Common myeloid progenitor, CD34-positive (primary cell): ENCODE data around the gene CLIC3.

Experiments
- CTCF ChIA-PET: fragments of 350-600 bp; sonication (Branson Sonifier 250); formaldehyde crosslinking; loops from one replicate; lab custom pipeline; 2021; ENCODE audit warnings: antibody characterized with exemption; lab: Charles Lee
- POLR2A ChIA-PET: fragments of 350-600 bp; sonication (Branson Sonifier 250); formaldehyde crosslinking; loops from one replicate; lab custom pipeline; 2021; ENCODE audit warnings: antibody characterized with exemption; lab: Charles Lee
- DNase-seq, 3 donors: peaks; one replicate each; pipeline versions ENCODE4 v3.0.0 to v3.0.0-alpha.2; 2013
- H3K27ac ChIP-seq, 2 experiments: 1 replicate in 1 of 2; 2 replicates in 1 of 2; pipeline ENCODE4 v1.7.0; 2013; ENCODE audit warnings: inconsistent platforms in 2 of 2, low read length in 2 of 2, mild to moderate bottlenecking in 2 of 2, low read depth in 1 of 2, moderate library complexity in 1 of 2; ENCODE audit not compliant: severe bottlenecking in 2 of 2, insufficient read depth in 1 of 2, poor library complexity in 1 of 2
- H3K27me3 ChIP-seq, 5 experiments: replicated peaks in 2 of 5; 1 replicate in 3 of 5; 2 replicates in 2 of 5; pipeline versions ENCODE4 v1.6.1 to v1.7.0; 2013; ENCODE audit warnings: low read length in 4 of 5, mild to moderate bottlenecking in 2 of 5, moderate library complexity in 2 of 5, inconsistent platforms in 1 of 5; ENCODE audit not compliant: insufficient read depth in 5 of 5, control insufficient read depth in 4 of 5
- H3K36me3 ChIP-seq, 4 experiments: 1 replicate in 2 of 4; 2 replicates in 2 of 4; pipeline versions ENCODE4 v1.6.1 to v1.7.0; 2013; ENCODE audit warnings: low read length in 3 of 4, control low read depth in 1 of 4, mild to moderate bottlenecking in 1 of 4; ENCODE audit not compliant: control insufficient read depth in 4 of 4, insufficient read depth in 4 of 4
- H3K4me1 ChIP-seq, 4 experiments: 1 replicate in 3 of 4; 2 replicates in 1 of 4; pipeline versions ENCODE4 v1.6.1 to v1.7.1; 2013; ENCODE audit warnings: low read length in 3 of 4, mild to moderate bottlenecking in 3 of 4, control low read depth in 1 of 4, inconsistent platforms in 1 of 4, moderate library complexity in 1 of 4; ENCODE audit not compliant: control insufficient read depth in 4 of 4, insufficient read depth in 4 of 4; ENCODE audit errors: control extremely low read depth in 1 of 4
- H3K4me3 ChIP-seq, 7 experiments: 1 replicate in 4 of 7; 2 replicates in 3 of 7; pipeline versions ENCODE4 v1.5.1 to v1.7.0; 2013; ENCODE audit warnings: mild to moderate bottlenecking in 7 of 7, low read length in 6 of 7, moderate library complexity in 6 of 7, inconsistent platforms in 2 of 7, low read depth in 2 of 7, control low read depth in 1 of 7; ENCODE audit not compliant: insufficient read depth in 4 of 7, control insufficient read depth in 1 of 7; ENCODE audit errors: extremely low read depth in 1 of 7
- H3K9me3 ChIP-seq, 5 experiments: 1 replicate in 4 of 5; 2 replicates in 1 of 5; pipeline versions ENCODE4 v1.6.1 to v1.7.1; 2013; ENCODE audit warnings: low read length in 4 of 5, mild to moderate bottlenecking in 2 of 5, inconsistent platforms in 1 of 5, low read depth in 1 of 5, moderate library complexity in 1 of 5; ENCODE audit not compliant: control insufficient read depth in 4 of 5, insufficient read depth in 2 of 5; ENCODE audit errors: control extremely low read depth in 1 of 5
- WGBS: methylation state at CpG from one replicate; pipeline ENCODE4 v1.1.5; 2013; ENCODE audit not compliant: insufficient coverage; 5-methylcytosine and 5-hydroxymethylcytosine counted together

The CLIC3 gene

GRCh38 chr9:137002646-137003041, 6.3 kb upstream of the CLIC3 start:
- ChIA-PET CTCF (interaction anchor here (0.9 to 1.8 kb wide), 7 partner anchors 9 to 52 kb away, joined by 3 to 7 read pairs (median 4); no protein-coding TSS in a partner anchor), POLR2A (no interaction called here)
- H3K9me3 ChIP-seq = no peaks in the 10 kb centered on the region
- 94% methylated on average over 10 of the region's 10 CpGs for WGBS
- peaks cover 0 to 38% (median 33%) of the 10 kb centered on the region in 4 experiments for H3K4me1 ChIP-seq
- no peak for DNase-seq
- H3K27me3 ChIP-seq = peaks cover 0 to 2% (median 0%) of the 10 kb centered on the region in 5 experiments
- no peak overlapping the region for H3K27ac ChIP-seq
- no peak overlapping the region for H3K4me3 ChIP-seq
- H3K36me3 ChIP-seq = peaks cover 0 to 4% (median 2%) of the 10 kb centered on the region in 4 experiments

GRCh38 chr9:137001857-137002645, 5.7 kb upstream of the CLIC3 start:
- Histone ChIP-seq H3K27ac (no peak overlapping the region), H3K4me3 (no peak overlapping the region), H3K4me1 (peaks cover 0 to 44% (median 39%) of the 10 kb centered on the region in 4 experiments), H3K36me3 (no peaks in the 10 kb centered on the region), H3K9me3 (no peaks in the 10 kb centered on the region), H3K27me3 (peaks cover 0 to 8% (median 0%) of the 10 kb centered on the region in 5 experiments)
- POLR2A ChIA-PET = no interaction called here
- 93% methylated on average over 12 of the region's 20 CpGs for WGBS
- no peak for DNase-seq
- CTCF ChIA-PET = interaction anchor here (0.9 to 2.5 kb wide), 6 partner anchors 8 to 54 kb away, joined by 3 to 11 read pairs (median 4); no protein-coding TSS in a partner anchor

GRCh38 chr9:137000177-137000930, 4.0 kb upstream of the CLIC3 start:
- no peak overlapping the region for H3K4me3 ChIP-seq
- H3K9me3 ChIP-seq = no peaks in the 10 kb centered on the region
- H3K27me3 ChIP-seq = peaks cover 0 to 17% (median 0%) of the 10 kb centered on the region in 5 experiments
- POLR2A ChIA-PET = no interaction called here
- 67% methylated on average over 7 of the region's 10 CpGs for WGBS
- peaks cover 0 to 46% (median 40%) of the 10 kb centered on the region in 4 experiments for H3K4me1 ChIP-seq
- DNase-seq = peak in 2 of 3 donors; percentile 70 to 72
- CTCF ChIA-PET = interaction anchor here (0.6 to 2.5 kb wide), 4 partner anchors 29 to 224 kb away, joined by 3 to 11 read pairs (median 5); no protein-coding TSS in a partner anchor
- no peak overlapping the region for H3K27ac ChIP-seq
- H3K36me3 ChIP-seq = no peaks in the 10 kb centered on the region

GRCh38 chr9:136997830-136998234, 1.5 kb upstream of the CLIC3 start:
- POLR2A ChIA-PET = no interaction called here

GRCh38 chr9:136997371-136997770, 1.0 kb upstream of the CLIC3 start:
- ChIA-PET POLR2A (no interaction called here), CTCF (interaction anchor here (0.7 to 4.5 kb wide), 5 partner anchors 8 to 50 kb away, joined by 3 to 18 read pairs (median 3); no protein-coding TSS in a partner anchor)
- Histone ChIP-seq H3K27me3 (peaks cover 0 to 34% (median 0%) of the 10 kb centered on the region in 5 experiments), H3K9me3 (no peaks in the 10 kb centered on the region), H3K4me3 (peak overlapping the region in 1 of 7 experiments; percentile 1), H3K27ac (no peak overlapping the region), H3K4me1 (peaks cover 0 to 62% (median 59%) of the 10 kb centered on the region in 4 experiments), H3K36me3 (peaks cover 0 to 15% (median 4%) of the 10 kb centered on the region in 4 experiments)
- WGBS = 81% methylated on average over 10 of the region's 10 CpGs
- DNase-seq = no peak

More at GRCh38 chr9:136997830-136998234, 1.5 kb upstream of the CLIC3 start:
- no peak overlapping the region for H3K27ac ChIP-seq
- peaks cover 0 to 58% (median 54%) of the 10 kb centered on the region in 4 experiments for H3K4me1 ChIP-seq
- CTCF ChIA-PET = interaction anchor here (0.7 to 4.5 kb wide), 5 partner anchors 9 to 51 kb away, joined by 3 to 18 read pairs (median 3); no protein-coding TSS in a partner anchor
- 15% methylated on average over 16 of the region's 18 CpGs for WGBS
- H3K4me3 ChIP-seq = peak overlapping the region in 2 of 7 experiments; percentile 1 to 26
- DNase-seq = peak in 2 of 3 donors; percentile 37 to 38
- H3K9me3 ChIP-seq = no peaks in the 10 kb centered on the region
- peaks cover 0 to 15% (median 4%) of the 10 kb centered on the region in 4 experiments for H3K36me3 ChIP-seq
- peaks cover 0 to 34% (median 0%) of the 10 kb centered on the region in 5 experiments for H3K27me3 ChIP-seq

- H3K4me3 ChIP-seq = peak overlapping the region in 2 of 7 experiments; percentile 36 to 63
- ChIA-PET CTCF (interaction anchor here (0.6 to 4.5 kb wide), 11 partner anchors 9 to 173 kb away, joined by 3 to 18 read pairs (median 3); partner anchors contain the start of gene ABCA2), POLR2A (interaction anchor here (1.1 kb wide), 1 partner anchor 11 kb away, joined by 3 read pairs; no protein-coding TSS in a partner anchor)
- no peaks in the 10 kb centered on the region for H3K9me3 ChIP-seq
- DNase-seq = no peak
- 28% methylated on average over 4 of the region's 12 CpGs for WGBS
- peaks cover 0 to 15% (median 4%) of the 10 kb centered on the region in 4 experiments for H3K36me3 ChIP-seq
- H3K27me3 ChIP-seq = peaks cover 0 to 34% (median 3%) of the 10 kb centered on the region in 5 experiments
- peaks cover 0 to 63% (median 59%) of the 10 kb centered on the region in 4 experiments for H3K4me1 ChIP-seq
- H3K27ac ChIP-seq = no peak overlapping the region
Measured at GRCh38 chr9:136995772-136996311, 526 bp downstream of the CLIC3 start.
